Measurements from ENCODE around the gene PPFIBP2.
"Not testable (repeated sequence)": the region's sequence is repeated elsewhere in the genome, so short reads cannot be mapped to it uniquely, and the experiment has no call there.

PPFIBP2 gene

GRCh38 chr11:7500251-7500650, 13.5 kb upstream of the PPFIBP2 start:
- no peak for DNase-seq

DNA sequence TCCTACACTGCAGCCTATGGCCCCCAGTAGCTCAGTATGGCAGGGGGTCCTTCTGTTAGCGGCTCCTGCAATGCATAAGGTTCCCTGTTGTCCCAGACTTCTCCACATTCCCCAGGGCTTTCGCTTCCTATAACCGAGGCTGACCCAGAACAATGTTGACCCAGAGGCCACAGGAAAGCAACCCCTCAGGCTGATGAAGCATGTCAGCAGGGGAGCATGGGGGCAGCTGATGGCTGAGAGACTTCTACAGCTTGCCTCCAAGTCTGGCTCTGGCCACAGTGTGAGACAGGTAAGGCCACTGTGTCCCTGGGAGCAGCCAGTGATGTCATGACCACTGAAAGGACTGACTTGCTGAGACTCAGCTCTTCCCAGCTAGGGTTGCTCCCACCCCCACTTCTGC, 12.5 kb upstream of the PPFIBP2 start:
- DNase-seq, result no peak

DNA sequence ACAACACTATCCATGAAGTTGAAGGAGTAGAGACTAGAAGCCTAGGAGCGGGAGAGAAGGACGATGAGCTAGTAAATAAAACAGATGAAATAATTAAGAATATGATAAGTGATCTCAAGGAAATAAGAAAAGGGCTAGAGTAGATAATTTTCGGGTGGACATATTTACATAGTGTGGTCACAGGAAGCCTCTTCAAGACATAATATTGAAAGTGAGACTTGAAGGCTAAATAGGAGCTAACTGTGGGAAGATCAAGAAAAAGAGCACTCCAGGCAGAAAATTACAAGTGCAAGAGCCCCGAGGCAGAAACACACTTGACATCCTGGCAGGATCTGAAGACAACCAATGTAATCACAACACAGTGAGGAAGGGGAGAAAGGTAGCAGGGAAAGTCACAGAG, 11.9 kb upstream of the PPFIBP2 start:
- DNase-seq, result no peak

DNA sequence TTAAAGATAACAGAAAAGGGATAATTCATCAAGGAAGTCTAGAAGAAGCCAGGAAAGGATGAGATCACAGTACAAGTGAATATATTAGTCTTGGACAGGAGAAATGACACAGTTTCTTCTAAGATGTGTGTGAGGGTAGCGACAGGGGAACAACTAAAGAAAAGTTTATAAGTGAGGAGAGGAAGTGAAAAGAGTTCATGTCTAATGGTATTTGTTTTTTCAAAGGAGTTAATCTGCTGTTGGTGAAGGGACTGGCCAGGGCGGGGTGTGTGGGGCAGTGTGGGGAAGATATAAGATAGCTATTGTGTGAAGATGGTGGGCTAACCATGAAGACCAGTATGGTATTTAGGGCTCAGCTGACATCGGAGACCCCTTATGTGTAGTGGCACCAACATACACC, 7.6 kb upstream of the PPFIBP2 start:
- DNase-seq, result no peak

DNA sequence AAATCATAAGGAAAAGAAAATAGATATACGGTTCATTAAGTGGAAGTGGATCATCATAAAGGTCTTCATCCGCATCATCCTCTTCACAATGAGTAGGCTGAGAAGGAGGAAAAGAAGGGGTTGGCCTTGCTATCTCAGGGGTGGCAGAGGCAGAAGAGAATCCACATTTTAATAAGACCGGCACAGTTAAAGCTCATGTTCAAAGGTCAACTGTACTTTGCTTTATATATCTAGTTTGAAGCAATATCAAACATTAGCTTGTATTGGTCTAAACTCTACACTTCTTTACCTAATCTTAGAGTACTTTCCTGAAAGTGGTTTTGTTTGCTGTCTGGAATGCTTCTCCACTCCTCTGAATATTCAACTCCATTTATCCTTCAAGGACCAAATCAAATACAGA, 5.7 kb upstream of the PPFIBP2 start:
- no peak for DNase-seq

GRCh38 chr11:7509966-7510365, 3.8 kb upstream of the PPFIBP2 start:
- DNase-seq, result no peak

- no peak for DNase-seq
Observed at GRCh38 chr11:7511401-7511800, 2.4 kb upstream of the PPFIBP2 start.

- peak; percentile 22 for DNase-seq
Observed at GRCh38 chr11:7512525-7513233, 1.1 kb upstream of the PPFIBP2 start.

DNA sequence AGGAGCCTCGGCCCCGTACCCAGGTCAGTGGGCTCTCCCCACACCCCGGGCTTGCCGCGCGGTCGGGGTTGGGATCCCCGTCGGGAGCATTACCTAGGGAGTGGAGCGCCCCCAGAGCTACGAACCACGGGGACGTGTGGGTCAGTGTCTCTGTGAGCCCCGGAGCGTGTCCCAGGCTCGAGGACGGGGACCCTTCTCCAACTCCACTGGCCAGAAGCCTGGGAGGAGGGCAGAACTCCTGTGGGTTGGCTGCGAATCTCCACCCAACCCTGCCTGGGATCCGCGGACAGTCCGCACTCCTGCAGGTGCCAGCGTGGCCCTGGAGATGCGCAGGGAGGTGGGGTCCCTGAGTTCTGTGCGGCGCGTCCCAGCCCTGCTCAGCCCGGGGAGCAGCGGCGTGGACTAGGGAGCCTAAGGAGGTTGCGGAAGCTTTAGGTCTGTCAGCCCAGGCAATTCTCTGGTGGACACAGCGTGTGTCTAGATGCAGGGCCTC, 346 bp downstream of the PPFIBP2 start:
- DNase-seq, result no peak

GRCh38 chr11:7515447-7515886, 1.7 kb downstream of the PPFIBP2 start:
- DNase-seq, result no peak

GRCh38 chr11:7516475-7516874, 2.7 kb downstream of the PPFIBP2 start:
- no peak for DNase-seq

DNA sequence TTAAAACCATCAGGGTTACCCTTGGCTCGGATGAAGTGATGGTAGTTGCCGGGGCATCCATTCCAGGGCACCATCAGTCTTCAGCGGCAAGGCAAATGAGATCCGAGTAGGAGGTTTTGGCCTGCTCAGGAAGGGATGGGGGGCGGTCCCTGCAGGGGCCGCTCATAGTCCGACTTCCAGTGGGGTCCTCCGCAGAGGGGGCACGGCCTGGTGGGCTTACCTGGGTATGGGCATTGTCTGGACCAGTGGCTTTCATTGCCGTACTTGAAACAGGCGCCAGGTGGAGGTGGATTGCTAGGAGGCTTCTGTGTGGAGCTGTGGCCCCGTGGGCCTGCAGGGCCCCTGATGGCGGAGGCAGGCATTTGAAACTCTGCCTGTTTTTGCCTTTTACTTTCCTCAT, 3.9 kb downstream of the PPFIBP2 start:
- not testable (repeated sequence) for DNase-seq

DNA sequence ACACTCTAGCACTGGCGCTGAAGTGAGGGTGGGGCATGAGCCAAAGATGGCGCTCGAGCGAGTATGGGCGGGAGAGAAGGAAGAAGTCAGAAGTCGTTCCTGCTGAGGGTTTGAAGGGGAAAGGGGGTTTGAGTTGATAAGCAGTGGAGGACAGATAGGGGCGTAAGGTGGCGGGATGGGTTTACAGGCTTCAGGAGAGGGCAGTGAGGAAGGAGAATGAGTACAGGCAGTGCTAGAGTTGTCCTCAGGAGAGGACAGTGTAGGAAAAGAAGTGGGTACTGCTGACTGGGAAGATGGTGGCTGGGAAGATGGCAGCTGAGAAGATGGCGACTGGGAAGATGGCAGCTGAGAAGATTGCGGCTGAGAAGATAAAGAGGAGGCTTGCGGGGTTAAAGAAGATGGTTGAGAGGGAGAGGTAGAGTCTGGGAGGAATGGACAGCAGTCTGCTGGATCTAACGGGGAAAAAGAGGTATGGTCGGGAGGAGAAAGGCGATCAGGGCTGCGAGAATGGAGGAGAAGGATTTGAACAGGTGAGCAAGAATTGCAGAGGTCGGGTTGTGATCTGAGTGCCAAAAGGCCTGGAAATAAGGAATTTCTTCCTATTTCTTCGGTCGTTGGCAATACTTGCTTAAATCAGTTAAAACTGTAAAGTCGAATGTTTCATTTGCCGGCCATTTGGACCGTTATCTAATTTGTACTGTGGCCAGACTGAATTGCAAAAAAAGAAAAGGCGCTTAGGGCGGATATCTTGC, 5.2 kb downstream of the PPFIBP2 start:
- DNase-seq, result no peak

DNA sequence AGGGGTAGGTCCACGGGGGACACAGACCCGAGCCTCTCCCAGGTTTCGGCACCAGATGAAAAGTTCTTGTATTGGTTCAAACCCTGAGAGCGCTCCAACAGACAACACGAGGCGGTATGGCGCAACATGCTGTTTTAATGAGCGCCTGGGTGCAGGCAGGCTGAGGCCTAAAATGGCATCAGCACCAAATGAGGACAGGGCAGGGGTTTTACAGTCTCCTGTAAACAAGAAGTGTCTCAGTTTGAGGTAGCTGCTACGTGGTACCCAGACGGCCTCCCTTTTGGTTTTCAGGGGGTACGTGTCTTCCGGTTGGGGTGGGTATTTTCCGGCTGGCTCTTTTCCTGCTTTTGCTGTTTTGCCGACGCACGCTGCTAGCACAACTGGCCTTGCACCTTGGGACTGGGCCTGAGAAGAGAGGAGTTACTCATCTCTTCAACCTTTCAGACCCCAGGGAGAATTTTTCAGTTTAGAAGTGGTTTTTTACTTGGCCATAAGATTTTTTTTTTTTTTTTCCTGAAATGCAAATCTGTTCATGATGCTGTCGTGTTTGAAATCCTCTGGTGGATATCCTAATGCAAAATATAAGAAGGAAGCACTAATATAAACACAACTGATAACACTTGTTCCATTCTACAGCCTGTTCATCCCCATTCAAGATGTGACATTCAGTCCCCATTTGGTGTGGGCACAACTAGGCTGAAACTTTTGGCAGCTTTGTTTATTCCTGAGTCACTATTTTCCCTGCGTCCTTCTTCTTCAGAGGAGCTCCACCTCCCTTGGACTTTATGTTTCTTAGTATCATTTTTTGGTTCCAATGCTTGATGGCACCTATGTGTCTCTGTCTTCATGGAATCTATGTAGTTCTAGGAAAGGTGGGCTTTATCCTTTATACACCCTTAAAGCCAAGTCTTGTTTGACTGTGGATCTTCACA, 6.5 kb downstream of the PPFIBP2 start:
- DNase-seq, result no peak

GRCh38 chr11:7520981-7521487, 7.2 kb downstream of the PPFIBP2 start:
- no peak for DNase-seq

DNA sequence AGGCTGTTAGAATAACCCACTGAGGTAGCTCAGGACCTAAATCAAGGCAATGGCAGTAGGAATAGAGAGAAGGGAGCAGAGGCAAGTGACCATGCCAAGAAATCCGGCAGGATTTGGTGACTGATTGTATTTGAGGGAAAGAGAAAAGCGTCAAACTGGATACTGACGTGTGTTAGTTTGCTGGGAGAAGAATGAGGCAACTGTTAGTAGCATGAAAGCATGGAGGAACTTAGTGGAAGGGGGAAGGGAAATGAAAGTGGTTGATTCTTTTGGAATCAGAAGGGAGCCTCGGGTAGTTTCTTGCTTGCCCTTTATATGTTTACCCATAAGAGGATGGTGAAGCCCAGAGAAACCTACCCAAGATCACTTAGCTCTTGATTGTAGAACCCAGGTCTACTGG, 8.3 kb downstream of the PPFIBP2 start:
- no peak for DNase-seq

DNA sequence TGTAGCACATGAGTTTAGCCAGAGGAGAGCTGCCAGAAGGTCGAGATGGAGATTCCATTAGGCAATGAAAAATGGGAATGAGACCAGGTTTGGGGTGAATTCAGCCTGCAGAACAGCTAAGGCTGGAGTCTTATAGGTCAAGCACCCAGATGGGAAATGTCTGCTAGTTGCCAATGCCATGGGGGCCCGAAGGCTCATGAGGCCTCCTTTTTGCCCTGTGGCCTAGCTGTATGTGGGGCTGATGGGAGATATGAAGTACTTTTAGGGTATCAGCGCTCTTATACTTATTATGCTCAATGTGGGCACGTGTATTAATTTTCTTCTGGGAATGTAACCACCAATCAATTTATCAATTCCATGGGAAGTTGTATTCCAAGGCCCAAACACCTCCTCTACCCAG, 8.7 kb downstream of the PPFIBP2 start:
- no peak for DNase-seq

GRCh38 chr11:7523416-7524210, 9.8 kb downstream of the PPFIBP2 start:
- DNase-seq, result no peak

GRCh38 chr11:7524462-7525235, 10.8 kb downstream of the PPFIBP2 start:
- DNase-seq, result no peak

GRCh38 chr11:7525424-7525823, 11.6 kb downstream of the PPFIBP2 start:
- no peak for DNase-seq

DNA sequence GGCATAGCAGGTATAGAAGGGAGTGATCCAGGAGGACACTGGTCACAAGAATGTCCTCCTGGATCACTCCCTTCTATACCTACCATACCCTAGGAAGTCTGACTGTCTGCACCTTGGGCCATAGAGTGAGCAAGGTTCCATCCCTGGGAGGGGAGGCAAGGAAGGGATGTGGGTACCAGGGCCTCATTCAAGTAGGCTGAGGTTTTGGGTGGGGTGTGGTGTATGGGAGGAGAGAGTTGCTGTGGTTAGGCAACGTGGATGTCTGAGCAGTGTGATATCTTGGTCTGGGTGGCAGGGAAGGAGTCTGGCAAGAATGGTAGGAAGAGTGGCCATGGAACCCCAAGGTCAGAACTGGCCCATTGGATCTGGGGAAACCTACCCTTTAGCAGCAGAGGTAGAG, 13.2 kb downstream of the PPFIBP2 start:
- DNase-seq, result peak; percentile 52
